PC-9 (cell line): Measurements from ENCODE around the gene HIBCH.

Experiments used
- EZH2 ChIP-seq: fragments of 200-600 bp; sonication (generic); IDR thresholded peaks from 2 replicates; pipeline ENCODE4 v1.8.0; 2017; ENCODE audit warnings: antibody characterized with exemption, low read depth
- TF ChIP-seq, protein P1 (sequence below): fragments of 200-600 bp; sonication (generic); conservative IDR thresholded peaks from 2 replicates; pipeline ENCODE4 v1.6.1; 2017; ENCODE audit warnings: mixed run types, antibody characterized with exemption, mild to moderate bottlenecking, moderate library complexity

DNA sequence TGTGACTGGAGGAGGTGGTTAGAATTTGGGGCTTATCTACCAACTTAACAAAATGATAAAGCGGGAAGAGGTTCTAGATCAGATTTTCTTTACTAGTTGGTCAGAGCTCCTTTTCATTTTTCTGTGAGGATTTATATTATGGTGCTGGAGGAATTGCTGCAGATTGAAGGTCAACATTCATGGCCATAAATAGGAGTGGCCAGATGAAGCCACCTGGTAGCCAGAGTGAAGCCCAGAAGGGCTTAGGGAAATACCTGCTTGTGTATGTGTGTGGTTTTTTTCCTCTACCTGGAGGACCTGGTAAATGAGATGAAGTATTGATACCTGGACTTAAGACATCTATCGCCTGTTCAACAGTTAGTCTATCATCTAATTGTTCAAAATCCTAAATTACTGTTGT is 134.2 kb downstream of the HIBCH start:
- TF ChIP-seq, protein P1, sequence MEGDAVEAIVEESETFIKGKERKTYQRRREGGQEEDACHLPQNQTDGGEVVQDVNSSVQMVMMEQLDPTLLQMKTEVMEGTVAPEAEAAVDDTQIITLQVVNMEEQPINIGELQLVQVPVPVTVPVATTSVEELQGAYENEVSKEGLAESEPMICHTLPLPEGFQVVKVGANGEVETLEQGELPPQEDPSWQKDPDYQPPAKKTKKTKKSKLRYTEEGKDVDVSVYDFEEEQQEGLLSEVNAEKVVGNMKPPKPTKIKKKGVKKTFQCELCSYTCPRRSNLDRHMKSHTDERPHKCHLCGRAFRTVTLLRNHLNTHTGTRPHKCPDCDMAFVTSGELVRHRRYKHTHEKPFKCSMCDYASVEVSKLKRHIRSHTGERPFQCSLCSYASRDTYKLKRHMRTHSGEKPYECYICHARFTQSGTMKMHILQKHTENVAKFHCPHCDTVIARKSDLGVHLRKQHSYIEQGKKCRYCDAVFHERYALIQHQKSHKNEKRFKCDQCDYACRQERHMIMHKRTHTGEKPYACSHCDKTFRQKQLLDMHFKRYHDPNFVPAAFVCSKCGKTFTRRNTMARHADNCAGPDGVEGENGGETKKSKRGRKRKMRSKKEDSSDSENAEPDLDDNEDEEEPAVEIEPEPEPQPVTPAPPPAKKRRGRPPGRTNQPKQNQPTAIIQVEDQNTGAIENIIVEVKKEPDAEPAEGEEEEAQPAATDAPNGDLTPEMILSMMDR, result no peak
- TF ChIP-seq EZH2, result no peak
